Loucy (cell line): ENCODE data around the gene CAMK1D.

Experiments
- CTCF ChIP-seq: fragments of 200-600 bp; sonication (generic); conservative IDR thresholded peaks from 2 replicates; pipeline ENCODE4 v1.5.1; 2014; ENCODE audit warnings: mild to moderate bottlenecking, antibody characterized with exemption, low read length
- EZH2phosphoT487 ChIP-seq: fragments of 200-600 bp; IDR thresholded peaks from 2 replicates; pipeline ENCODE4 v1.6.1; 2018; ENCODE audit warnings: antibody characterized with exemption, mild to moderate bottlenecking, moderate library complexity, borderline replicate concordance

GRCh38 chr10:12780634-12781601 lies 431.6 kb downstream of the CAMK1D start:
- TF ChIP-seq CTCF (no peak), EZH2phosphoT487 (no peak)
